Measurements from ENCODE around the gene RICTOR. TPM values are rescaled to one million over a fixed set of nuclear protein-coding genes. Genes with fewer than 3 reads are reported as not detected.
"Not testable (repeated sequence)": the region's sequence is repeated elsewhere in the genome, so short reads cannot be mapped to it uniquely, and the experiment has no call there.

Gene RICTOR
- total RNA-seq, 2 experiments from 2014 or later, result 125 TPM

DNA sequence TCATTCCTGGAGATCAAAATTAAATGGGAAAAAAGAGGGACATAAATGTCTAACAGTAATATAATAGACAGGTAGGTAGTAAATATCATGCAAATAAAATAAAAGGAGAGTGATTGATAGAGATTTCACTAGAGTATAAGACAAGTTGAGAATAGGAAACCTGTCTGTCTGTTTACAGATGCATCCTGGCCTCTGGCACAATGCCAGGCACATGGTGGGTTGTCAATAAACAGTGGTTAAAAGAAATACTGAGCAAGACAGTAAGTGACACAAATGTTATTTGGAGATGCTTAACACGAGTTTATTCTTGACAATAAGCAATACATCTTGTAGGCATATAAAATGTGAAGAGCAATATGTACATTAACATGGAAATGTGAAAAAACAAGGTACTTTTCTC is 33.3 kb downstream of the RICTOR start:
- POLR2A ChIA-PET, result interaction anchor here (1.0 kb wide), 1 partner anchor 32 kb away, joined by 4 read pairs; no protein-coding TSS in a partner anchor
- Mint-ChIP-seq H3K4me1 (ENCODE audit: low read depth) (peaks cover 63% of the 10 kb centered on the region), H3K27ac (no peak overlapping the region), H3K27me3 (no peaks in the 10 kb centered on the region), H3K9me3 (no peaks in the 10 kb centered on the region), H3K36me3 (ENCODE audit: low read depth) (peaks cover 38% of the 10 kb centered on the region), H3K4me3 (no peak overlapping the region)
- no peak overlapping the region for H3K4me3 ChIP-seq (ENCODE audit: low read length)
- H3K27me3 ChIP-seq (ENCODE audit: control insufficient read depth in 1 of 2, insufficient read depth in 2 of 2, low read length in 2 of 2), result no peaks in the 10 kb centered on the region
- no peak overlapping the region for H3K27ac ChIP-seq (ENCODE audit: low read depth in 1 of 2, low read length in 2 of 2)
- peak in 4 of 14 experiments; percentile 18 to 37 (median 29) for DNase-seq
- no peaks in the 10 kb centered on the region for H3K9me3 ChIP-seq (ENCODE audit: control insufficient read depth in 1 of 2, insufficient read depth in 1 of 2, low read length in 2 of 2)
- TF ChIP-seq, protein P1, sequence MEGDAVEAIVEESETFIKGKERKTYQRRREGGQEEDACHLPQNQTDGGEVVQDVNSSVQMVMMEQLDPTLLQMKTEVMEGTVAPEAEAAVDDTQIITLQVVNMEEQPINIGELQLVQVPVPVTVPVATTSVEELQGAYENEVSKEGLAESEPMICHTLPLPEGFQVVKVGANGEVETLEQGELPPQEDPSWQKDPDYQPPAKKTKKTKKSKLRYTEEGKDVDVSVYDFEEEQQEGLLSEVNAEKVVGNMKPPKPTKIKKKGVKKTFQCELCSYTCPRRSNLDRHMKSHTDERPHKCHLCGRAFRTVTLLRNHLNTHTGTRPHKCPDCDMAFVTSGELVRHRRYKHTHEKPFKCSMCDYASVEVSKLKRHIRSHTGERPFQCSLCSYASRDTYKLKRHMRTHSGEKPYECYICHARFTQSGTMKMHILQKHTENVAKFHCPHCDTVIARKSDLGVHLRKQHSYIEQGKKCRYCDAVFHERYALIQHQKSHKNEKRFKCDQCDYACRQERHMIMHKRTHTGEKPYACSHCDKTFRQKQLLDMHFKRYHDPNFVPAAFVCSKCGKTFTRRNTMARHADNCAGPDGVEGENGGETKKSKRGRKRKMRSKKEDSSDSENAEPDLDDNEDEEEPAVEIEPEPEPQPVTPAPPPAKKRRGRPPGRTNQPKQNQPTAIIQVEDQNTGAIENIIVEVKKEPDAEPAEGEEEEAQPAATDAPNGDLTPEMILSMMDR (IDR thresholded peaks at IDR 0.05), result no peak
- no peak for ATAC-seq (ENCODE audit: poor library complexity)
- intact Hi-C loops (cut with DNase I, micrococcal nuclease), result no loop called here
- CTCF ChIA-PET, result interaction anchor here (0.6 kb wide), 1 partner anchor 13 kb away, joined by 3 read pairs; no protein-coding TSS in a partner anchor
- peaks cover 3% of the 10 kb centered on the region for H3K36me3 ChIP-seq (ENCODE audit: insufficient read depth, low read length)
- peaks cover under 1% of the 10 kb centered on the region for H3K4me1 ChIP-seq (ENCODE audit: insufficient read depth, low read length)

DNA sequence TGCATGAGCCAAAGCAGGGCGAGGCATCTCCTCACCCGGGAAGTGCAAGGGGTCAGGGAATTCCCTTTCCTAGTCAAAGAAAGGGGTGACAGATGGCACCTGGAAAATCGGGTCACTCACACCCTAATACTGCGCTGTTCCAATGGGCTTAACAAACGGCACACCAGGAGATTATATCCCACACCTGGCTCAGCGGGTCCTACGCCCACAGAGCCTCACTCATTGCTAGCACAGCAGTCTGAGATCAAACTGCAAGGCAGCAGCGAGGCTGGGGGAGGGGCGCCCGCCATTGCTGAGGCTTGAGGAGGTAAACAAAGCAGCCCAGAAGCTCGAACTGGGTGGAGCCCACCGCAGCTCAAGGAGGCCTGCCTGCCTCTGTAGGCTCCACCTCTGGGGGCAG is 39.7 kb downstream of the RICTOR start:
- H3K9me3 Mint-ChIP-seq; H3K9me3 ChIP-seq (ENCODE audit: control insufficient read depth in 1 of 2, insufficient read depth in 1 of 2, low read length in 2 of 2); H3K27me3 Mint-ChIP-seq; H3K4me3 Mint-ChIP-seq; H3K27ac Mint-ChIP-seq; H3K36me3 ChIP-seq (ENCODE audit: insufficient read depth, low read length); intact Hi-C loops (cut with DNase I, micrococcal nuclease); H3K4me3 ChIP-seq (ENCODE audit: low read length); POLR2A ChIA-PET; H3K27me3 ChIP-seq (ENCODE audit: control insufficient read depth in 1 of 2, insufficient read depth in 2 of 2, low read length in 2 of 2); CTCF ChIA-PET; ATAC-seq (ENCODE audit: poor library complexity); H3K27ac ChIP-seq (ENCODE audit: low read depth in 1 of 2, low read length in 2 of 2); H3K4me1 ChIP-seq (ENCODE audit: insufficient read depth, low read length); DNase-seq: not testable (repeated sequence)
- peaks cover 50% of the 10 kb centered on the region for H3K36me3 Mint-ChIP-seq (ENCODE audit: low read depth)
- H3K4me1 Mint-ChIP-seq (ENCODE audit: low read depth), result peaks cover 65% of the 10 kb centered on the region

DNA sequence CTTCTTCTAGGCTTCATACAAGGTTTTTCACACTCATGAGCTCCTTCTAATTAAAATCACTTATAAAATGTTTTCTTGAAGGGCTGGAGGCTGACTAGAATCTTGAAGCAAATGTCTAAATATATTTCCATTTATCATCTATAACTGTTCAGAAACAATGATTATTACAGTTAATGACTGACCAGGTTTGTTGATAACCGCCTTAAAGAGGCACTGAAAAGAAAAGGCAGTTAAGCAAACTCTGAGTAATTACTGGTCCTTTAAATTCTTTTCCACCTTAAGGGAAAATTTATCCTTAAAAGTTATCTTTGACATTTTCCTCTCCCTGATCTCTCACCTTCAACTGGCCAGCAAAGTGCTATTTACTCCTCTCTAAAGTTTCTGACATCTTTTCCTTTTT is 43.2 kb downstream of the RICTOR start:
- H3K27me3 Mint-ChIP-seq, result no peaks in the 10 kb centered on the region
- no peak overlapping the region for H3K27ac Mint-ChIP-seq
- Histone ChIP-seq H3K4me3 (ENCODE audit: low read length) (no peak overlapping the region), H3K27me3 (ENCODE audit: control insufficient read depth in 1 of 2, insufficient read depth in 2 of 2, low read length in 2 of 2) (no peaks in the 10 kb centered on the region), H3K27ac (ENCODE audit: low read depth in 1 of 2, low read length in 2 of 2) (no peak overlapping the region), H3K4me1 (ENCODE audit: insufficient read depth, low read length) (no peaks in the 10 kb centered on the region), H3K36me3 (ENCODE audit: insufficient read depth, low read length) (peaks cover 19% of the 10 kb centered on the region), H3K9me3 (ENCODE audit: control insufficient read depth in 1 of 2, insufficient read depth in 1 of 2, low read length in 2 of 2) (peaks cover 0 to 17% of the 10 kb centered on the region in 2 experiments)
- H3K9me3 Mint-ChIP-seq, result peaks cover 4% of the 10 kb centered on the region
- intact Hi-C loops (cut with DNase I, micrococcal nuclease), result no loop called here
- POLR2A ChIA-PET, result no interaction called here
- CTCF ChIA-PET, result interaction anchor here (1.6 kb wide), 1 partner anchor 13 kb away, joined by 3 read pairs; no protein-coding TSS in a partner anchor
- peaks cover 49% of the 10 kb centered on the region for H3K4me1 Mint-ChIP-seq (ENCODE audit: low read depth)
- peaks cover 73% of the 10 kb centered on the region for H3K36me3 Mint-ChIP-seq (ENCODE audit: low read depth)
- DNase-seq (no peak), ATAC-seq (ENCODE audit: poor library complexity) (no peak)
- TF ChIP-seq, protein P1 (IDR thresholded peaks at IDR 0.05), result no peak
- no peak overlapping the region for H3K4me3 Mint-ChIP-seq

DNA sequence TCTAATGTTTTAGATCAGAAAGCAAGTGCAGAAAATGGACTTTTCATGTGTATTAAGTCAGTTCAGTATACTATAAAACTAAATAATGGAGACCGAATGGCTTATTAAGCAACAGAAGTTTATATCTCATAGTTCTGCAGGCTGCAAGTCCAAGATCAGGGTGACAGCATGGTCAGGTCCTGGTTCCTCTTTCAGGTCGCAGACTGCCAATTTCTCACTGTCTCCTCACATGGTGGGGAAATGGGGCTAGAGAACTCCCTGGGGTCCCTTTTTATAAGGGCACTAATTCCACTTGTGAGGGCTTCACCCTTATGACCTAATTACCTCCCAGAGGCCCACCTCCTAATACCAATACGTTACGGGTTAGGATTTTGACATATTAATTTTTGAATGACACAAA is 48.7 kb downstream of the RICTOR start:
- DNase-seq (no peak), ATAC-seq (ENCODE audit: poor library complexity) (no peak)
- Mint-ChIP-seq H3K9me3 (peaks cover 4% of the 10 kb centered on the region), H3K36me3 (ENCODE audit: low read depth) (peaks cover 72% of the 10 kb centered on the region), H3K27ac (peak overlapping the region; percentile 55), H3K4me3 (no peak overlapping the region), H3K27me3 (no peaks in the 10 kb centered on the region), H3K4me1 (ENCODE audit: low read depth) (peaks cover 57% of the 10 kb centered on the region)
- Histone ChIP-seq H3K4me1 (ENCODE audit: insufficient read depth, low read length) (peaks cover 17% of the 10 kb centered on the region), H3K4me3 (ENCODE audit: low read length) (no peak overlapping the region), H3K27ac (ENCODE audit: low read depth in 1 of 2, low read length in 2 of 2) (no peak overlapping the region), H3K9me3 (ENCODE audit: control insufficient read depth in 1 of 2, insufficient read depth in 1 of 2, low read length in 2 of 2) (peaks cover 5 to 10% of the 10 kb centered on the region in 2 experiments), H3K36me3 (ENCODE audit: insufficient read depth, low read length) (peaks cover 20% of the 10 kb centered on the region), H3K27me3 (ENCODE audit: control insufficient read depth in 1 of 2, insufficient read depth in 2 of 2, low read length in 2 of 2) (no peaks in the 10 kb centered on the region)
- TF ChIP-seq, protein P1 (IDR thresholded peaks at IDR 0.05), result no peak
- ChIA-PET CTCF (interaction anchor here (1.1 kb wide), 1 partner anchor 47 kb away, joined by 3 read pairs; no protein-coding TSS in a partner anchor), POLR2A (interaction anchor here (0.6 kb wide), 1 partner anchor 31 kb away, joined by 3 read pairs; no protein-coding TSS in a partner anchor)
- intact Hi-C loops (cut with DNase I, micrococcal nuclease), result no loop called here
